Endothelial cell of umbilical vein (primary cell): ENCODE data around the gene TMEM170B. TPM values are rescaled to one million over a fixed set of nuclear protein-coding genes. Genes with fewer than 3 reads are reported as not detected.

Experiments used
- BruUV-seq: library from RNA; stranded (reverse); fragments of 400-500 nt; replicated peaks from 2 replicates; lab custom pipeline; 2021; lab: Mats Ljungman, UMichigan
- CTCF ChIA-PET: fragments of 300-600, 350-600 bp; sonication (Branson Sonifier 250); formaldehyde crosslinking; loops from one replicate; lab custom pipeline; 2021; ENCODE audit warnings: antibody characterized with exemption, inconsistent platforms; lab: Charles Lee
- POLR2A ChIA-PET: fragments of 300-600, 350-600 bp; sonication (Branson Sonifier 250); formaldehyde crosslinking; loops from one replicate; lab custom pipeline; 2021; ENCODE audit warnings: antibody characterized with exemption, inconsistent platforms; lab: Charles Lee
- DNase-seq: peaks from one replicate; pipeline ENCODE4 v3.0.0-alpha.2; 2011; ENCODE audit warnings: low read depth, low spot score
- FAIRE-seq: peaks from 2 replicates; lab custom pipeline; 2011; peaks lifted over from hg19 to GRCh38; lab: Jason Lieb, UNC
- H2AFZ ChIP-seq: 2 replicates; pipeline ENCODE4 v1.6.0; 2012; ENCODE audit warnings: low read depth, low read length, control low read depth, inconsistent platforms
- H3K27ac ChIP-seq: 2 replicates; pipeline ENCODE4 v1.5.1; 2011; ENCODE audit warnings: low read depth, mild to moderate bottlenecking, control low read depth, low read length, moderate library complexity; ENCODE audit not compliant: insufficient read depth
- H3K27me3 ChIP-seq, 2 experiments: 2 replicates each; pipeline versions ENCODE4 v1.6.0 to v1.6.1; 2011; ENCODE audit warnings: low read length in 2 of 2, mixed read lengths in 1 of 2; ENCODE audit not compliant: control insufficient read depth in 2 of 2, insufficient read depth in 2 of 2
- H3K36me3 ChIP-seq, 2 experiments: 2 replicates in 1 of 2; 3 replicates in 1 of 2; pipeline ENCODE4 v1.5.1; 2011; ENCODE audit warnings: low read length in 2 of 2, mild to moderate bottlenecking in 1 of 2, moderate library complexity in 1 of 2; ENCODE audit not compliant: control insufficient read depth in 2 of 2, insufficient read depth in 2 of 2; ENCODE audit errors: extremely low read depth in 1 of 2
- H3K4me1 ChIP-seq: 3 replicates; pipeline ENCODE4 v1.5.1; 2011; ENCODE audit warnings: mild to moderate bottlenecking, low read length; ENCODE audit not compliant: control insufficient read depth, insufficient read depth; ENCODE audit errors: extremely low read depth
- H3K4me2 ChIP-seq: 2 replicates; pipeline ENCODE4 v1.6.1; 2011; ENCODE audit warnings: low read length, control low read depth, mixed read lengths; ENCODE audit not compliant: insufficient read depth
- H3K4me3 ChIP-seq, 3 experiments: fragments of 200-600 bp in 1 of 3; sonication (generic), shearing (Covaris generic) in 1 of 3; replicated peaks in 1 of 3; 2 replicates each; pipeline ENCODE4 v1.5.1; 2011 to 2016; ENCODE audit warnings: control low read depth in 3 of 3, low read length in 3 of 3, mild to moderate bottlenecking in 2 of 3, inconsistent platforms in 1 of 3, low read depth in 1 of 3, moderate library complexity in 1 of 3; ENCODE audit not compliant: insufficient read depth in 1 of 3
- H3K79me2 ChIP-seq: 2 replicates; pipeline ENCODE4 v1.6.0; 2012; ENCODE audit warnings: low read length, inconsistent platforms; ENCODE audit not compliant: control insufficient read depth, insufficient read depth
- H3K9ac ChIP-seq: replicated peaks from 2 replicates; pipeline ENCODE3; 2011; ENCODE audit warnings: low read length, control low read depth; ENCODE audit not compliant: insufficient read depth; ENCODE audit errors: extremely low read depth
- H3K9me1 ChIP-seq: replicated peaks from 3 replicates; pipeline ENCODE4 v1.6.0; 2011; ENCODE audit warnings: mild to moderate bottlenecking, low read length; ENCODE audit not compliant: control insufficient read depth, insufficient read depth; ENCODE audit errors: extremely low read depth
- H3K9me3 ChIP-seq: replicated peaks from 2 replicates; pipeline ENCODE4 v1.5.1; 2012; ENCODE audit warnings: low read length, inconsistent platforms; ENCODE audit not compliant: control insufficient read depth, insufficient read depth
- H4K20me1 ChIP-seq: replicated peaks from 2 replicates; pipeline ENCODE3; 2011; ENCODE audit warnings: mild to moderate bottlenecking, low read length; ENCODE audit not compliant: control insufficient read depth, insufficient read depth; ENCODE audit errors: extremely low read depth
- EZH2 ChIP-seq: IDR thresholded peaks from 2 replicates; pipeline ENCODE4 v1.6.1; 2012; ENCODE audit warnings: borderline replicate concordance, low read depth, mild to moderate bottlenecking, moderate library complexity, low read length, inconsistent platforms; ENCODE audit not compliant: severe bottlenecking
- FOS ChIP-seq: IDR thresholded peaks from 2 replicates; pipeline ENCODE4 v1.6.1; 2011; ENCODE audit warnings: mild to moderate bottlenecking, low read length, moderate library complexity, borderline replicate concordance; ENCODE audit not compliant: insufficient read depth
- GATA2 ChIP-seq: IDR thresholded peaks from 2 replicates; pipeline ENCODE4 v1.7.0; 2011; ENCODE audit warnings: low read depth, mild to moderate bottlenecking, moderate library complexity, mixed read lengths, low read length; ENCODE audit not compliant: insufficient read length, insufficient read depth
- JUN ChIP-seq: IDR thresholded peaks from 2 replicates; pipeline ENCODE4 v1.6.1; 2011; ENCODE audit warnings: borderline replicate concordance, low read depth; ENCODE audit not compliant: insufficient read length, insufficient read depth
- MYC ChIP-seq: IDR thresholded peaks from one replicate; pipeline ENCODE4 v1.6.1; 2011; ENCODE audit warnings: mild to moderate bottlenecking, low read depth, low read length
- POLR2A ChIP-seq: IDR thresholded peaks from 2 replicates; pipeline ENCODE4 v1.6.1; 2012; ENCODE audit warnings: low read depth, mild to moderate bottlenecking, control low read depth, low read length
- POLR2AphosphoS5 ChIP-seq: IDR thresholded peaks from 2 replicates; pipeline ENCODE4 v1.6.1; 2012; ENCODE audit warnings: low read depth, mild to moderate bottlenecking, control low read depth, low read length, moderate library complexity; ENCODE audit not compliant: insufficient read depth
- dilution Hi-C: fragments of 300-500 bp; cut with MboI; formaldehyde crosslinking; loops from one replicate; pipeline ENCODE4 v1.15.0; 2019; ENCODE audit warnings: low sequenced_read_pairs; ENCODE audit not compliant: extremely low pct_ligation_motif_present
- intact Hi-C: fragments of 100-400 bp; cut with micrococcal nuclease; formaldehyde crosslinking; loops from one replicate; pipeline ENCODE4 v1.10.0; 2022
- polyA plus RNA-seq, 4 experiments: library from polyadenylated mRNA; depleted of rRNA in 3 of 4; stranded (reverse) in 3 of 4; unstranded in 1 of 4; fragments of >200 nt; gene quantifications; 2 replicates each; pipeline versions ENCODE4 v1.2.1 to v1.2.3, GENCODE V29; 2011 to 2012; ENCODE audit warnings: missing spikeins in 1 of 4
- total RNA-seq: library from RNA; stranded (reverse); gene quantifications from 2 replicates; pipeline ENCODE4 v1.2.3, GENCODE V29; 2021
- TF ChIP-seq, protein P1 (sequence below): IDR thresholded peaks from 2 replicates; pipeline ENCODE4 v1.6.1; 2011; ENCODE audit not compliant: insufficient read depth, insufficient read length
- TF ChIP-seq, protein P2 (sequence below), 2 donors: IDR thresholded peaks; 1 replicate in 1 of 2; 2 replicates in 1 of 2; pipeline ENCODE4 v1.5.1; 2011; ENCODE audit warnings: low read length in 2 of 2, mild to moderate bottlenecking in 2 of 2, moderate library complexity in 2 of 2, control low read depth in 1 of 2, inconsistent platforms in 1 of 2, low read depth in 1 of 2; ENCODE audit not compliant: insufficient read depth in 1 of 2; ENCODE audit errors: extremely low read depth in 1 of 2

TMEM170B gene
- total and polyA plus RNA-seq, 2 donors (not counting 3 experiments of a cell fraction or from before 2014, with no cell fraction given) = 1.1 to 4.2 TPM

DNA sequence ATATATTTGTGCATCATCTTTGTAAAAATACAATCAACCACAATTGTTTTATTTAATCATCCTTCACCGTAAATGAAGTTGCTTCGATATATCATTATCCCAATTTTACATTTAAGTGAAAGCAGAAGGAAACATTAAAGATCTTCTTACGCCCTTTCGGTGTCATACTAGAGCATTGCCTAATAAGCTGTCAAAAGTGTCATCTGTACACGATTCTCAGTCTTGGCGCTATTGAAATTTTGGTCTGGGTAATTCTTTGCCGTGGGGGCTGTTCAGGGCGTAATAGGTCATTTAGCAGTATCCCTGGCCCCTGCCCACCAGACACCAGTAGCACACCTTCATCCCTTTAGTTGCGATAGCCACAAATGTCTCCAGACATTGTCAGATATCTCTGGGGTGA lies 40.4 kb upstream of the TMEM170B start:
- no peaks in the 10 kb centered on the region for H3K79me2 ChIP-seq
- no peaks in the 10 kb centered on the region for H3K36me3 ChIP-seq
- peaks cover 5% of the 10 kb centered on the region for H3K4me1 ChIP-seq
- no peak overlapping the region for H3K9ac ChIP-seq
- no peaks in the 10 kb centered on the region for H3K9me1 ChIP-seq
- intact Hi-C loops (loop anchor here (5.0 kb wide), 1 partner anchor 70 kb away; no protein-coding TSS in a partner anchor), dilution Hi-C loops (loop anchor here (25.0 kb wide), 1 partner anchor 360 kb away; no protein-coding TSS in a partner anchor)
- ChIA-PET POLR2A (no interaction called here), CTCF (interaction anchor here (0.6 to 9.2 kb wide), 60 partner anchors 11 to 1397 kb away, joined by 3 to 136 read pairs (median 5); partner anchors contain the start of genes NEDD9 and SMIM13)
- no peaks in the 10 kb centered on the region for H3K9me3 ChIP-seq
- BruUV-seq = no TSS peak
- H3K4me2 ChIP-seq = no peak overlapping the region
- no peak overlapping the region for H3K4me3 ChIP-seq
- no peak for DNase-seq
- no peak overlapping the region for H2AFZ ChIP-seq
- H4K20me1 ChIP-seq = no peaks in the 10 kb centered on the region
- no peaks in the 10 kb centered on the region for H3K27me3 ChIP-seq
- TF ChIP-seq JUN = no peak
- no peak for TF ChIP-seq EZH2
- no peak for TF ChIP-seq FOS
- TF ChIP-seq, protein P1, sequence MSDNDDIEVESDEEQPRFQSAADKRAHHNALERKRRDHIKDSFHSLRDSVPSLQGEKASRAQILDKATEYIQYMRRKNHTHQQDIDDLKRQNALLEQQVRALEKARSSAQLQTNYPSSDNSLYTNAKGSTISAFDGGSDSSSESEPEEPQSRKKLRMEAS = no peak
- no peak for TF ChIP-seq GATA2
- TF ChIP-seq, protein P2, sequence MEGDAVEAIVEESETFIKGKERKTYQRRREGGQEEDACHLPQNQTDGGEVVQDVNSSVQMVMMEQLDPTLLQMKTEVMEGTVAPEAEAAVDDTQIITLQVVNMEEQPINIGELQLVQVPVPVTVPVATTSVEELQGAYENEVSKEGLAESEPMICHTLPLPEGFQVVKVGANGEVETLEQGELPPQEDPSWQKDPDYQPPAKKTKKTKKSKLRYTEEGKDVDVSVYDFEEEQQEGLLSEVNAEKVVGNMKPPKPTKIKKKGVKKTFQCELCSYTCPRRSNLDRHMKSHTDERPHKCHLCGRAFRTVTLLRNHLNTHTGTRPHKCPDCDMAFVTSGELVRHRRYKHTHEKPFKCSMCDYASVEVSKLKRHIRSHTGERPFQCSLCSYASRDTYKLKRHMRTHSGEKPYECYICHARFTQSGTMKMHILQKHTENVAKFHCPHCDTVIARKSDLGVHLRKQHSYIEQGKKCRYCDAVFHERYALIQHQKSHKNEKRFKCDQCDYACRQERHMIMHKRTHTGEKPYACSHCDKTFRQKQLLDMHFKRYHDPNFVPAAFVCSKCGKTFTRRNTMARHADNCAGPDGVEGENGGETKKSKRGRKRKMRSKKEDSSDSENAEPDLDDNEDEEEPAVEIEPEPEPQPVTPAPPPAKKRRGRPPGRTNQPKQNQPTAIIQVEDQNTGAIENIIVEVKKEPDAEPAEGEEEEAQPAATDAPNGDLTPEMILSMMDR (IDR thresholded peaks at IDR 0.05; ENCODE audit: extremely low read depth in 1 of 2, insufficient read depth in 1 of 2, low read depth in 1 of 2, low read length in 2 of 2) = no peak
- no peak for TF ChIP-seq POLR2A
- no peak for TF ChIP-seq MYC
- TF ChIP-seq POLR2AphosphoS5 = no peak
- no peak for FAIRE-seq
- no peak overlapping the region for H3K27ac ChIP-seq
